NCI-H2029 treated with DMSO at 0.1 percent for 48 hours (cell line): Measurements from ENCODE around the gene TBL1X.
A peak's percentile ranks its signal among the peaks of the same experiment; 100 is the strongest.

Experiments used
- DNase-seq: peaks from one replicate; lab custom pipeline; 2025; lab: John Stamatoyannopoulos, UW

The TBL1X gene

GRCh38 chrX:9628779-9629493 lies 164.1 kb downstream of the TBL1X start:
- DNase-seq = no peak

- no peak for DNase-seq
Measured at GRCh38 chrX:9634551-9634950, 169.7 kb downstream of the TBL1X start.

GRCh38 chrX:9635368-9635767 lies 170.5 kb downstream of the TBL1X start:
- DNase-seq = no peak

GRCh38 chrX:9635803-9636202 lies 170.9 kb downstream of the TBL1X start:
- DNase-seq = no peak

- DNase-seq = no peak
Measured at GRCh38 chrX:9638871-9639270, 174.0 kb downstream of the TBL1X start.

GRCh38 chrX:9642270-9642995 lies 177.6 kb downstream of the TBL1X start:
- no peak for DNase-seq

- no peak for DNase-seq
Measured at GRCh38 chrX:9643807-9644206, 178.9 kb downstream of the TBL1X start.

- DNase-seq = peak; percentile 22
Measured at GRCh38 chrX:9644335-9644734, 179.5 kb downstream of the TBL1X start.

GRCh38 chrX:9646471-9647224 lies 181.8 kb downstream of the TBL1X start:
- no peak for DNase-seq

- no peak for DNase-seq
Measured at GRCh38 chrX:9647431-9647830, 182.6 kb downstream of the TBL1X start.

GRCh38 chrX:9650091-9650490 lies 185.2 kb downstream of the TBL1X start:
- no peak for DNase-seq

GRCh38 chrX:9651737-9652136 lies 186.9 kb downstream of the TBL1X start:
- no peak for DNase-seq

- DNase-seq = no peak
Measured at GRCh38 chrX:9654929-9655328, 190.1 kb downstream of the TBL1X start.

- DNase-seq = no peak
Measured at GRCh38 chrX:9656277-9656676, 191.4 kb downstream of the TBL1X start.

GRCh38 chrX:9656871-9657270 lies 192.0 kb downstream of the TBL1X start:
- no peak for DNase-seq

GRCh38 chrX:9657590-9658256 lies 192.9 kb downstream of the TBL1X start:
- no peak for DNase-seq

- no peak for DNase-seq
Measured at GRCh38 chrX:9658409-9658808, 193.6 kb downstream of the TBL1X start.

GRCh38 chrX:9659571-9660195 lies 194.8 kb downstream of the TBL1X start:
- DNase-seq = no peak

- DNase-seq = no peak
Measured at GRCh38 chrX:9662148-9662547, 197.3 kb downstream of the TBL1X start.

- DNase-seq = no peak
Measured at GRCh38 chrX:9663216-9663615, 198.4 kb downstream of the TBL1X start.

GRCh38 chrX:9664224-9664623 lies 199.4 kb downstream of the TBL1X start:
- DNase-seq = no peak

GRCh38 chrX:9665113-9665512 lies 200.3 kb downstream of the TBL1X start:
- DNase-seq = no peak
